ENCODE results near the gene RNF13. TPM values are rescaled to one million over a fixed set of nuclear protein-coding genes. Genes with fewer than 3 reads are reported as not detected.

The RNF13 gene
- total RNA-seq, 1 experiment from 2014 or later = 28.9 TPM

DNA sequence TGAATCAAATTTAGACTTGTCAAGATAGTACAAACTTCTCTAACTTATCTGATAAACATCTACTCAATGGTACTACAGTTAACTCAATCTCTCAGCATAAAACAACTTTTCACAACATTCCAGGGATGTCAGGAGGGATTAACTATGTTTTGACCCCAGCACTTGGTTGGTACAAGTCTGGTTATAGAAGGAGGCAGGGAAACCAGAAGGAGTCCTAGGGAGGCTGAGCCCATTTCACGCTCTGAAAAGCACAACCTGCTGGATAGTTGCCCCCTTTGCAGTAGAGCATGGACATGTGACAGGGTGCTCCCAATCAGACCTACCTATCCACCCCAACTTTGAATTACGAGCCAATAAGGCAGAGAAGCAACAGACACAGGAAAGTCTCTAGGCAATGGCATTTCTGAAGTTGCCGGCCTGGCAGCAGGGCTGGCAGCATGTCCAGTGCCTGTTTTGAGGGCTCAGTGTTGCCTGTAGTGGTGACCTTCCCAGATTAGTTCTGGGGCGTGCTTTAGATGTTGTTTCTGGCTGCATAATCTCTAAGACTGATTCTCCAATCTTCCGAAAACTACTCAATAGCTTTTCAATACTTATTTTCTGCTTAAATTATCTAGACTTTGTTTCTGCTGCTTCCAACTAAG, 28.8 kb upstream of the RNF13 start:
- no peak overlapping the region for H3K27ac Mint-ChIP-seq
- POLR2A ChIA-PET = no interaction called here

More for the DNA sequence above, 28.8 kb upstream of the RNF13 start:
- Mint-ChIP-seq H3K4me1 (peaks cover 4% of the 10 kb centered on the region; the same call in 1 of the 2 replicates), H3K27me3 (ENCODE audit: low read depth) (no peaks in the 10 kb centered on the region; the same call in none of the 2 replicates), H3K36me3 (no peaks in the 10 kb centered on the region), H3K4me3 (no peak overlapping the region), H3K9me3 (no peaks in the 10 kb centered on the region)
- ATAC-seq = peak; percentile 73
- CTCF ChIA-PET = interaction anchor here (1.3 kb wide), 1 partner anchor 13 kb away, joined by 3 read pairs; no protein-coding TSS in a partner anchor
- TF ChIP-seq SOX15 (CRISPR knock-in tag; IDR thresholded peaks at IDR 0.05) = no peak
- no peak for TF ChIP-seq RORB (CRISPR knock-in tag; IDR thresholded peaks at IDR 0.05)
- TF ChIP-seq ZSCAN18 (CRISPR knock-in tag; IDR thresholded peaks at IDR 0.05) = no peak
- TF ChIP-seq, protein P1, sequence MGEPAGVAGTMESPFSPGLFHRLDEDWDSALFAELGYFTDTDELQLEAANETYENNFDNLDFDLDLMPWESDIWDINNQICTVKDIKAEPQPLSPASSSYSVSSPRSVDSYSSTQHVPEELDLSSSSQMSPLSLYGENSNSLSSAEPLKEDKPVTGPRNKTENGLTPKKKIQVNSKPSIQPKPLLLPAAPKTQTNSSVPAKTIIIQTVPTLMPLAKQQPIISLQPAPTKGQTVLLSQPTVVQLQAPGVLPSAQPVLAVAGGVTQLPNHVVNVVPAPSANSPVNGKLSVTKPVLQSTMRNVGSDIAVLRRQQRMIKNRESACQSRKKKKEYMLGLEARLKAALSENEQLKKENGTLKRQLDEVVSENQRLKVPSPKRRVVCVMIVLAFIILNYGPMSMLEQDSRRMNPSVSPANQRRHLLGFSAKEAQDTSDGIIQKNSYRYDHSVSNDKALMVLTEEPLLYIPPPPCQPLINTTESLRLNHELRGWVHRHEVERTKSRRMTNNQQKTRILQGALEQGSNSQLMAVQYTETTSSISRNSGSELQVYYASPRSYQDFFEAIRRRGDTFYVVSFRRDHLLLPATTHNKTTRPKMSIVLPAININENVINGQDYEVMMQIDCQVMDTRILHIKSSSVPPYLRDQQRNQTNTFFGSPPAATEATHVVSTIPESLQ (CRISPR knock-in tag; IDR thresholded peaks at IDR 0.05) = no peak
- no peak for TF ChIP-seq JUN (CRISPR knock-in tag; IDR thresholded peaks at IDR 0.05)
- TF ChIP-seq SMAD4 (CRISPR knock-in tag; IDR thresholded peaks at IDR 0.05) = no peak
- TF ChIP-seq USF1 (CRISPR knock-in tag; IDR thresholded peaks at IDR 0.05) = peak; percentile 35; the same call in 1 of the 2 replicates
- TF ChIP-seq ATF1 (CRISPR knock-in tag; IDR thresholded peaks at IDR 0.05) = no peak
- no peak for TF ChIP-seq CREM (CRISPR knock-in tag; IDR thresholded peaks at IDR 0.05)
- TF ChIP-seq NFYB (CRISPR knock-in tag; conservative IDR thresholded peaks at IDR 0.05; ENCODE audit: low read depth) = 0 out of 2 replicates have a peak, but pooled peaks have one; percentile 8
- TF ChIP-seq PRDM15 (CRISPR knock-in tag; IDR thresholded peaks at IDR 0.05) = no peak
- TF ChIP-seq FOXP1 (CRISPR knock-in tag; IDR thresholded peaks at IDR 0.05; ENCODE audit: borderline replicate concordance) = no peak
- TF ChIP-seq, protein P2, sequence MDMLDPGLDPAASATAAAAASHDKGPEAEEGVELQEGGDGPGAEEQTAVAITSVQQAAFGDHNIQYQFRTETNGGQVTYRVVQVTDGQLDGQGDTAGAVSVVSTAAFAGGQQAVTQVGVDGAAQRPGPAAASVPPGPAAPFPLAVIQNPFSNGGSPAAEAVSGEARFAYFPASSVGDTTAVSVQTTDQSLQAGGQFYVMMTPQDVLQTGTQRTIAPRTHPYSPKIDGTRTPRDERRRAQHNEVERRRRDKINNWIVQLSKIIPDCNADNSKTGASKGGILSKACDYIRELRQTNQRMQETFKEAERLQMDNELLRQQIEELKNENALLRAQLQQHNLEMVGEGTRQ (CRISPR knock-in tag; IDR thresholded peaks at IDR 0.05) = peak; percentile 56; the same call in 1 of the 2 replicates
- no peak for TF ChIP-seq HMGA2 (CRISPR knock-in tag; IDR thresholded peaks at IDR 0.05)
- no peak for TF ChIP-seq ZNF138 (CRISPR knock-in tag; conservative IDR thresholded peaks at IDR 0.05)
- TF ChIP-seq ZNF416 (CRISPR knock-in tag; IDR thresholded peaks at IDR 0.05) = no peak
- no peak for TF ChIP-seq MLX (CRISPR knock-in tag; IDR thresholded peaks at IDR 0.05)
- DNase-seq (ENCODE audit: low spot score) = no peak

Measured in WTC11 (cell line).